Fibroblast of lung (primary cell): ENCODE measurements around the gene SLC16A2. TPM values are rescaled to one million over a fixed set of nuclear protein-coding genes. Genes with fewer than 3 reads are reported as not detected.
"Not testable (repeated sequence)": the region's sequence is repeated elsewhere in the genome, so short reads cannot be mapped to it uniquely, and the experiment has no call there.

Source experiments
- DNase-seq, 2 donors: peaks; one replicate each; pipeline versions ENCODE4 v3.0.0 to v3.0.0-alpha.2; 2010; ENCODE audit warnings: low read depth in 2 of 2
- H2AFZ ChIP-seq: 2 replicates; pipeline ENCODE4 v1.5.1; 2012; ENCODE audit warnings: low read length, control low read depth, inconsistent platforms
- H3K27ac ChIP-seq: 2 replicates; pipeline ENCODE4 v1.5.1; 2011; ENCODE audit warnings: low read length, control low read depth; ENCODE audit not compliant: insufficient read depth
- H3K27me3 ChIP-seq: 2 replicates; pipeline ENCODE4 v1.5.1; 2011; ENCODE audit warnings: mild to moderate bottlenecking, low read length; ENCODE audit not compliant: control insufficient read depth, insufficient read depth
- H3K36me3 ChIP-seq: 2 replicates; pipeline ENCODE4 v1.5.1; 2011; ENCODE audit warnings: low read length; ENCODE audit not compliant: control insufficient read depth, insufficient read depth
- H3K4me1 ChIP-seq: 2 replicates; pipeline ENCODE4 v1.5.1; 2011; ENCODE audit warnings: low read length; ENCODE audit not compliant: control insufficient read depth, insufficient read depth; ENCODE audit errors: extremely low read depth
- H3K4me2 ChIP-seq: 2 replicates; pipeline ENCODE4 v1.5.1; 2011; ENCODE audit warnings: low read length, control low read depth; ENCODE audit not compliant: insufficient read depth; ENCODE audit errors: extremely low read depth
- H3K4me3 ChIP-seq, 4 experiments: fragments of 200-600 bp in 1 of 4; sonication (generic) in 1 of 4; replicated peaks in 1 of 4; 2 replicates each; pipeline ENCODE4 v1.5.1; 2011 to 2016; ENCODE audit warnings: low read length in 4 of 4, low read depth in 3 of 4, mild to moderate bottlenecking in 3 of 4, control low read depth in 2 of 4, inconsistent platforms in 1 of 4, mixed read lengths in 1 of 4; ENCODE audit not compliant: insufficient read depth in 1 of 4; ENCODE audit errors: control extremely low read depth in 1 of 4
- H3K79me2 ChIP-seq: 2 replicates; pipeline ENCODE4 v1.5.1; 2012; ENCODE audit warnings: mild to moderate bottlenecking, low read length, inconsistent platforms; ENCODE audit not compliant: control insufficient read depth, insufficient read depth
- H3K9ac ChIP-seq: 2 replicates; pipeline ENCODE4 v1.5.1; 2011; ENCODE audit warnings: mild to moderate bottlenecking, low read length, control low read depth; ENCODE audit not compliant: insufficient read depth
- H3K9me3 ChIP-seq: 2 replicates; pipeline ENCODE4 v1.5.1; 2012; ENCODE audit warnings: low read depth, low read length; ENCODE audit not compliant: control insufficient read depth, insufficient read depth
- H4K20me1 ChIP-seq: 2 replicates; pipeline ENCODE4 v1.5.1; 2011; ENCODE audit warnings: low read length; ENCODE audit not compliant: control insufficient read depth, insufficient read depth; ENCODE audit errors: extremely low read depth
- CTCF ChIP-seq, 2 donors: IDR thresholded peaks in 1 of 2; conservative IDR thresholded peaks in 1 of 2; 1 replicate in 1 of 2; 2 replicates in 1 of 2; pipeline ENCODE4 v1.5.1; 2011 to 2012; ENCODE audit warnings: low read length in 2 of 2, control low read depth in 1 of 2, inconsistent platforms in 1 of 2, low read depth in 1 of 2, mild to moderate bottlenecking in 1 of 2
- EZH2 ChIP-seq: IDR thresholded peaks from 2 replicates; pipeline ENCODE4 v1.5.1; 2012; ENCODE audit warnings: low read length, control low read depth, mild to moderate bottlenecking; ENCODE audit errors: missing control alignments
- polyA plus RNA-seq, 2 donors: library from polyadenylated mRNA; depleted of rRNA in 1 of 2; stranded (reverse) in 1 of 2; unstranded in 1 of 2; fragments of >200 nt; gene quantifications; 2 replicates each; pipeline ENCODE4 v1.2.1, GENCODE V29; 2011 to 2012; ENCODE audit warnings: missing spikeins in 1 of 2
- total RNA-seq: library from RNA; depleted of rRNA; stranded (reverse); fragments of >200 nt; gene quantifications from 2 replicates; pipeline ENCODE4 v1.2.1, GENCODE V29; 2014

Gene SLC16A2
- total and polyA plus RNA-seq, 2 donors (not counting 1 experiment from before 2014, with no cell fraction given), result 7.8 to 27.2 TPM

GRCh38 chrX:74515356-74515755, 94.1 kb downstream of the SLC16A2 start:
- no peaks in the 10 kb centered on the region for H3K79me2 ChIP-seq
- H3K4me2 ChIP-seq, result no peak overlapping the region
- H3K27me3 ChIP-seq, result no peaks in the 10 kb centered on the region
- no peak for DNase-seq
- H3K27ac ChIP-seq, result no peak overlapping the region
- TF ChIP-seq CTCF (conservative IDR thresholded peaks at IDR 0.05 in 1 of 2, IDR thresholded peaks at IDR 0.05 in 1 of 2; ENCODE audit: low read depth in 1 of 2, low read length in 2 of 2) (no peak), EZH2 (no peak)
- H3K4me1 ChIP-seq, result no peaks in the 10 kb centered on the region
- H3K4me3 ChIP-seq, result no peak overlapping the region
- no peaks in the 10 kb centered on the region for H3K36me3 ChIP-seq
- no peak overlapping the region for H2AFZ ChIP-seq
- H3K9me3 ChIP-seq, result no peaks in the 10 kb centered on the region
- H3K9ac ChIP-seq, result no peak overlapping the region
- H4K20me1 ChIP-seq, result no peaks in the 10 kb centered on the region

DNA sequence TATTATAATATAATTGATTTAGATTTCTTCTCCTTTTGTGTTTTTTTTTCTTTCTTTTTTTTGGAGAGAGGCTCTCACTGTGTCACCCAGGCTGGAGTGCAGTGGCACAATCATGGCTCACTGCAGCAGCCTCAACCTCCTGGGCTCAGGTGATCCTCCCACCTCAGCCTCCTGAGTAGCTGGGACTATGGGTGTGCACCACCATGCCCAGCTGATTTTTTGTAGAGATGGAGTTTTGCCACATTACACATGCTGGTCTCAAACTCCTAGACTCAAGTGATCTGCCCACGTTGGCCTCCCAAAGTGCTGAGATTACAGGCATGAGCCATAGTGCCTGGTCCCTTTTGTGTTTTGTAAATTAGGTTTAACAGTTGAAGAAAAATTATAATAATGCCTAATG, 94.7 kb downstream of the SLC16A2 start:
- not testable (repeated sequence) for H4K20me1 ChIP-seq, H3K4me1 ChIP-seq

DNA sequence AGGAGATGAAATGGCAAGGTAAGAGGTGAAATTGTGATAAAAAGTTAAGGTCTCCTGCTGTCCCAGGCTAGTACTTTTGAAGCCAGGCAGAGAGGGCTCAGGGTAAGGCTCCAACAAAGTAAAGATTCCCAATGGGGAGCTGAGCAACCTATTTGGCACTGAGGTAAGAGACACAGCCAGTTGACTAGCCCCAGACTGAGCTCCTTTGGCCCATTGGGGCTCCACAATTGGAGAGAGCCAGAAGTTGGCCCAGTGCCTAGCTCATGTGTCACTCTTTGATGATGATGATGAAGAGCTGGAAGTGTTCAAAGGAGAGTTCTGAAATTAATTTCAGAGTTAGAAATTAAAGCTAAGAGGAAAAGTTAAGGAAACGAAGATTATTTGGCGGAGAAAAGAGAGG, 98.6 kb downstream of the SLC16A2 start:
- TF ChIP-seq CTCF (conservative IDR thresholded peaks at IDR 0.05 in 1 of 2, IDR thresholded peaks at IDR 0.05 in 1 of 2; ENCODE audit: low read depth in 1 of 2, low read length in 2 of 2) (no peak), EZH2 (no peak)
- H3K36me3 ChIP-seq, result no peaks in the 10 kb centered on the region
- H3K9me3 ChIP-seq, result no peaks in the 10 kb centered on the region
- no peaks in the 10 kb centered on the region for H3K79me2 ChIP-seq
- no peak overlapping the region for H3K9ac ChIP-seq
- no peak overlapping the region for H3K4me2 ChIP-seq
- H3K4me1 ChIP-seq, result no peaks in the 10 kb centered on the region
- H4K20me1 ChIP-seq, result no peaks in the 10 kb centered on the region
- no peak overlapping the region for H2AFZ ChIP-seq
- DNase-seq, result no peak
- H3K27me3 ChIP-seq, result no peaks in the 10 kb centered on the region
- H3K27ac ChIP-seq, result no peak overlapping the region
- no peak overlapping the region for H3K4me3 ChIP-seq

More for the DNA sequence above, 94.7 kb downstream of the SLC16A2 start:
- H3K9me3 ChIP-seq, H3K79me2 ChIP-seq, H3K36me3 ChIP-seq, H3K4me3 ChIP-seq, H2AFZ ChIP-seq, H3K27ac ChIP-seq, H3K27me3 ChIP-seq, H3K9ac ChIP-seq, DNase-seq, H3K4me2 ChIP-seq: not testable (repeated sequence)
